GM19452 (cell line): ENCODE results near the gene THEM4.

Experiments used
- ATAC-seq: cut with Tn5 transposase; IDR thresholded peaks from one replicate; pipeline ENCODE4 v1.9.1; 2021; ENCODE audit not compliant: unreplicated experiment

Gene THEM4

GRCh38 chr1:151839082-151839412, 70.3 kb downstream of the THEM4 start:
- ATAC-seq, result no peak

- ATAC-seq, result no peak
These were observed 70.9 kb downstream of the THEM4 start for GRCh38 chr1:151838222-151839081.

- ATAC-seq, result no peak
These were observed 71.5 kb downstream of the THEM4 start for GRCh38 chr1:151837884-151838221.

- no peak for ATAC-seq
These were observed 72.1 kb downstream of the THEM4 start for GRCh38 chr1:151837197-151837596.

- ATAC-seq, result no peak
These were observed 73.7 kb downstream of the THEM4 start for GRCh38 chr1:151835596-151835995.

GRCh38 chr1:151834239-151834638, 75.1 kb downstream of the THEM4 start:
- ATAC-seq, result no peak

- no peak for ATAC-seq
These were observed 76.0 kb downstream of the THEM4 start for GRCh38 chr1:151833172-151833900.

GRCh38 chr1:151832318-151832980, 76.9 kb downstream of the THEM4 start:
- ATAC-seq, result no peak

GRCh38 chr1:151831605-151832004, 77.7 kb downstream of the THEM4 start, which contains the start of gene RORC:
TSS of gene RORC (minus strand) at chr1:151831802. CDS start at chr1:151831764, 38 bp downstream.
- ATAC-seq, result no peak

GRCh38 chr1:151831256-151831591, 78.1 kb downstream of the THEM4 start:
- ATAC-seq, result no peak

- ATAC-seq, result no peak
These were observed 79.3 kb downstream of the THEM4 start for GRCh38 chr1:151830055-151830454.

- ATAC-seq, result no peak
These were observed 79.8 kb downstream of the THEM4 start for GRCh38 chr1:151829352-151830046.

GRCh38 chr1:151828921-151829320, 80.4 kb downstream of the THEM4 start:
- no peak for ATAC-seq

- ATAC-seq, result no peak
These were observed 81.5 kb downstream of the THEM4 start for GRCh38 chr1:151827853-151828252.

GRCh38 chr1:151825751-151826660, 83.3 kb downstream of the THEM4 start:
- no peak for ATAC-seq

GRCh38 chr1:151825204-151825603, 84.1 kb downstream of the THEM4 start:
- no peak for ATAC-seq
